C4-2B (cell line): Measurements from ENCODE around the gene OR6B2.

Source experiments
- H3K27ac ChIP-seq: fragments of 450-650 bp; 2 replicates; pipeline ENCODE4 v1.5.1; 2017
- ZFX ChIP-seq: fragments of 450-650 bp; IDR thresholded peaks from 2 replicates; pipeline ENCODE4 v1.6.1; 2017
- TF ChIP-seq, protein P1 (sequence below): fragments of 450-650 bp; conservative IDR thresholded peaks from 2 replicates; pipeline ENCODE4 v1.5.1; 2017; ENCODE audit warnings: mild to moderate bottlenecking

Gene OR6B2

GRCh38 chr2:240030379-240031094 is at the start of gene OR6B2:
Gene OR6B2 (minus strand): TSS chr2:240030429. CDS start chr2:240030429, 0 bp downstream.
- TF ChIP-seq, protein P1, sequence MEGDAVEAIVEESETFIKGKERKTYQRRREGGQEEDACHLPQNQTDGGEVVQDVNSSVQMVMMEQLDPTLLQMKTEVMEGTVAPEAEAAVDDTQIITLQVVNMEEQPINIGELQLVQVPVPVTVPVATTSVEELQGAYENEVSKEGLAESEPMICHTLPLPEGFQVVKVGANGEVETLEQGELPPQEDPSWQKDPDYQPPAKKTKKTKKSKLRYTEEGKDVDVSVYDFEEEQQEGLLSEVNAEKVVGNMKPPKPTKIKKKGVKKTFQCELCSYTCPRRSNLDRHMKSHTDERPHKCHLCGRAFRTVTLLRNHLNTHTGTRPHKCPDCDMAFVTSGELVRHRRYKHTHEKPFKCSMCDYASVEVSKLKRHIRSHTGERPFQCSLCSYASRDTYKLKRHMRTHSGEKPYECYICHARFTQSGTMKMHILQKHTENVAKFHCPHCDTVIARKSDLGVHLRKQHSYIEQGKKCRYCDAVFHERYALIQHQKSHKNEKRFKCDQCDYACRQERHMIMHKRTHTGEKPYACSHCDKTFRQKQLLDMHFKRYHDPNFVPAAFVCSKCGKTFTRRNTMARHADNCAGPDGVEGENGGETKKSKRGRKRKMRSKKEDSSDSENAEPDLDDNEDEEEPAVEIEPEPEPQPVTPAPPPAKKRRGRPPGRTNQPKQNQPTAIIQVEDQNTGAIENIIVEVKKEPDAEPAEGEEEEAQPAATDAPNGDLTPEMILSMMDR = no peak
- no peak for TF ChIP-seq ZFX
- H3K27ac ChIP-seq = no peak within 1 kb of the TSS

DNA sequence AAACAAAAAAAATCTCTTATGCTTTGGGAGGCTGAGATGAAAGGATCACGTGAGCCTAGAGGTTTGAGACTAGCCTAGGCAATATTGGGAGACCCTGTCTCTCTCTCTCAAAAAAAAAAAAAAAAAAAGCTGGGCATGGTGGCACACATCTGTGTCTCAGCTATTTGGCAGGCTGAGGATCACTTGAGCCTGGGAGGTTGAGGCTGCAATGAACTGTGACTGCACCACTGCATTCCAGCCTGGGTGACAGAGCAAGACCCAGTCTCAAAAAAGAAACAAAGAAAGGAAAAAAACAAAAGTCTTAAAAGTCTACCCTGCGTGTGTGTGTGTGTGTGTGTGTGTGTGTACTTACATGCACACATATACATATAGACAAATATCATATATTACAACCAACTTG is 48.4 kb upstream of the OR6B2 start:
- no peak overlapping the region for H3K27ac ChIP-seq
- TF ChIP-seq ZFX = no peak
- TF ChIP-seq, protein P1 = no peak

GRCh38 chr2:240077442-240077841 is 47.2 kb upstream of the OR6B2 start:
- no peak for TF ChIP-seq ZFX
- TF ChIP-seq, protein P1 = no peak
- no peak overlapping the region for H3K27ac ChIP-seq

- H3K27ac ChIP-seq = no peak overlapping the region
- no peak for TF ChIP-seq ZFX
- TF ChIP-seq, protein P1 = no peak
These were observed 44.3 kb upstream of the OR6B2 start for GRCh38 chr2:240074545-240074944.

DNA sequence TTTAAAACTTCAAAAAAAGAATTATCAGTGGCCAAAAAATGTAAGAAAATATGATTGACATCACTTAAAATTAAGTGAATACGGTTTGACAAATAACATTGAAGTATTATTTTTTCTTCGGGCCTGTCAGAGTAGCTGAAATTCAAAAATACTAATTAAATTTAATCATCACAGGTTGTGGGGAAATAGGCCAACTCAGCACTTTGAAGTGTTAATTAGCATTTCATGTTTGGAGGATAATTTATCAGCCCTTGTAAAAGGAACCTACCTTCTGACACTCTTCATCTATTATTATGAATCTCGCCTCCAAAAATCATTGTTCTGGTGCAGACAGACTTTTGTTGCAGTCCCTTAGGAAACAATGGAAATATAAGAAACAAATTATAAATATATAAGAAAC is 40.7 kb upstream of the OR6B2 start:
- no peak for TF ChIP-seq ZFX
- TF ChIP-seq, protein P1 = no peak
- no peak overlapping the region for H3K27ac ChIP-seq

DNA sequence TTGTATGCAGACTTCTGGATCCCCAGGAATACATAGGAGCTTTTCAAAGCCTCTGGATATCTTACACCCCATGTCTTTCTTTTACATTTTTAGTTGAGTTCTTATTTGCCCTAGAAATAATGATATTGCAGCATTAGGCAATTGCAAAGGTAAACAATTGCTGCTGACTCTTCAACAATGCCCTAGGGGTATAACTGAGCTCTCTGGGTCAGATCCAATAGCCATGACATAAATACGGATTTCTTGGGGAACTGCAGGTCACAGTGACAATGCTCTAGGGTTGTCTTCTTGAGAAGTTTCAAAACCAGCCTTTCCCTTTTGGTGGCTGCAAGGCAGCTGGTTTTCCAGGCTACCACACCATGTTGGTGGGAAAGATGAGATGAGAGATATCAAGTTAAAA is 39.6 kb upstream of the OR6B2 start:
- TF ChIP-seq, protein P1 = no peak
- TF ChIP-seq ZFX = no peak

DNA sequence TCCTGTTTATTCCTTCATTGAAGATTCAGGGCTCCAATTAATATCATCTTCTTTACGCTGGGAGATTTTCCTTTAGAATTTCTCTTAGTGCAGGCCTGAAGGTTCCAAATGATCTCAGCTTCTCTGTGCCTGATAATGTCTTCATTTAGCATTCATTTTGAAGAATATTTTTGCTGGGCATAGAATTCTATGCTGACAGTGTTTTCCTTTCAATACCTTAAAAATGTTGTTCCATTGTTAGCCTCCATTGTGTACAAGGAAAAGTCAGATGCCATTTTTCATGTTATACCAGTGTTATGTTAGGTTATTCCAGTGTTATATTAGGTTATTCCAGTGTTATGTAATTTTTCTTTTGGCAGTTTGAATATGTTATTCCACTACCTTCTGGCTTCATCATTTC is 38.0 kb upstream of the OR6B2 start:
- no peak for TF ChIP-seq ZFX
- TF ChIP-seq, protein P1 = no peak
- H3K27ac ChIP-seq = no peak overlapping the region

More for the DNA sequence above, 39.6 kb upstream of the OR6B2 start:
- H3K27ac ChIP-seq = no peak overlapping the region
